Mammary epithelial cell (primary cell): Measurements from ENCODE around the gene SGK2.

Experiments
- CTCF ChIP-seq, 2 donors: IDR thresholded peaks in 1 of 2; conservative IDR thresholded peaks in 1 of 2; 2 replicates each; pipeline ENCODE4 v1.5.1; 2011 to 2012; ENCODE audit warnings: inconsistent platforms in 2 of 2, low read length in 2 of 2, mild to moderate bottlenecking in 2 of 2, control low read depth in 1 of 2, low read depth in 1 of 2; ENCODE audit not compliant: insufficient read depth in 1 of 2; ENCODE audit errors: extremely low read depth in 1 of 2
- EZH2 ChIP-seq: IDR thresholded peaks from 2 replicates; pipeline ENCODE4 v1.6.1; 2012; ENCODE audit warnings: low read length, inconsistent platforms, borderline replicate concordance

GRCh38 chr20:43564993-43565757, 6.3 kb downstream of the SGK2 start:
- TF ChIP-seq CTCF (conservative IDR thresholded peaks at IDR 0.05 in 1 of 2, IDR thresholded peaks at IDR 0.05 in 1 of 2; ENCODE audit: extremely low read depth in 1 of 2, insufficient read depth in 1 of 2, low read depth in 1 of 2, low read length in 2 of 2) (no peak), EZH2 (no peak)
